Psoas muscle (tissue), 8 donors: ENCODE measurements around the gene LMNTD2. TPM values are rescaled to one million over a fixed set of nuclear protein-coding genes. Genes with fewer than 3 reads are reported as not detected.

Experiments
- ATAC-seq, 4 donors: fragments of 200-7000 bp; cut with Tn5 transposase; one replicate each; pipeline ENCODE4 v1.9.1; 2020; ENCODE audit warnings: moderate library complexity in 3 of 4, mild to moderate bottlenecking in 2 of 4
- DNase-seq, 2 donors: peaks; one replicate each; pipeline ENCODE4 v3.0.0-alpha.2; 2020
- H3K27ac ChIP-seq: fragments of 200-600 bp; one replicate; pipeline ENCODE4 v1.8.0; 2022
- H3K27me3 ChIP-seq, 3 donors: fragments of 200-600 bp in 1 of 3; one replicate each; pipeline versions ENCODE4 v1.6.1 to v1.8.0; 2013 to 2022; ENCODE audit warnings: low read length in 2 of 3, mild to moderate bottlenecking in 2 of 3, moderate library complexity in 1 of 3; ENCODE audit not compliant: insufficient read depth in 3 of 3
- H3K36me3 ChIP-seq, 2 donors: fragments of 200-600 bp in 1 of 2; one replicate each; pipeline versions ENCODE4 v1.6.1 to v1.8.0; 2013 to 2022; ENCODE audit warnings: low read depth in 1 of 2, mild to moderate bottlenecking in 1 of 2, moderate library complexity in 1 of 2; ENCODE audit not compliant: insufficient read depth in 1 of 2
- H3K4me1 ChIP-seq: fragments of 200-600 bp; one replicate; pipeline ENCODE4 v1.8.0; 2022
- H3K4me3 ChIP-seq: fragments of 200-600 bp; one replicate; pipeline ENCODE4 v1.8.0; 2022; ENCODE audit warnings: mild to moderate bottlenecking
- H3K9me3 ChIP-seq: fragments of 200-600 bp; one replicate; pipeline ENCODE4 v1.8.0; 2022
- CTCF ChIP-seq: fragments of 200-600 bp; IDR thresholded peaks from one replicate; pipeline ENCODE4 v1.8.0; 2022; ENCODE audit warnings: antibody characterized with exemption
- WGBS, 3 donors: extraction: QIAGEN DNeasy Blood & Tissue Kit; methylation state at CpG; one replicate each; pipeline versions ENCODE4 v1.1.6 to v1.1.7; 2013; 5-methylcytosine and 5-hydroxymethylcytosine counted together
- intact Hi-C, 2 donors: fragments of 100-400 bp; cut with DNase I; formaldehyde crosslinking; loops; one replicate each; pipeline versions ENCODE4 v1.11.0 to v1.14.2; 2022
- polyA plus RNA-seq, 3 donors: library from polyadenylated mRNA; stranded (reverse); fragments of 200-250 nt; gene quantifications; one replicate each; pipeline ENCODE4 v1.2.3, GENCODE V29; 2013
- total RNA-seq, 4 donors: library from RNA; stranded (reverse); fragmentation: NEBNext Ultra II Directional in 2 of 4; extraction: Animal tissue kit (Norgen Biotek cat#: 25700) in 2 of 4; gene quantifications; one replicate each; pipeline versions ENCODE4 v1.2.1 to v1.2.4, GENCODE V29; 2021 to 2023
- donor health status: healthy with polysubstance abuse.
- donor health status: DM: no; HTN: no; CAD: no; lungs with moderate emphysema.
- donor health status: Bipolar disorder and iron deficiency.
- donor health status: healthy.
- donor health status: DM: yes; HTN: yes; CAD: no.
- donor health status: DM: no; HTN: no; CAD: no.
- donor health status: DM: no; HTN: no; CAD: no.
- donor health status: DM: yes; HTN: yes; CAD: no.

The LMNTD2 gene
- total and polyA plus RNA-seq, 7 donors: 0.04 to 0.27 (median 0.12) TPM; not detected in 2

GRCh38 chr11:507727-508515 lies 52.6 kb downstream of the LMNTD2 start:
- intact Hi-C loops: loop anchor here (10.0 kb wide), 2 partner anchors 273 to 303 kb away; partner anchors contain the start of genes BET1L (in 1 of the 2), PSMD13 (in 1 of the 2), RIC8A (in 1 of the 2) and SIRT3 (in 1 of the 2)
- no peak for DNase-seq

GRCh38 chr11:506995-507726 lies 53.4 kb downstream of the LMNTD2 start, which contains the start of gene RNH1:
RNH1 (minus strand) TSS chr11:507242; CDS start chr11:502162, 5,080 bp downstream.
- no peak for TF ChIP-seq CTCF
- intact Hi-C loops: loop anchor here (10.0 kb wide), 2 partner anchors 272 to 302 kb away; partner anchors contain the start of genes BET1L (in 1 of the 2), PSMD13 (in 1 of the 2), RIC8A (in 1 of the 2) and SIRT3 (in 1 of the 2)
- WGBS, 3 donors: 0 to 2% (median 1%) methylated on average over 38 to 93 of the region's 93 CpGs

More at GRCh38 chr11:507727-508515, 52.6 kb downstream of the LMNTD2 start:
- Histone ChIP-seq H3K9me3 (no peaks in the 10 kb centered on the region), H3K36me3 (peaks cover 3 to 39% of the 10 kb centered on the region in 2 donors), H3K4me3 (peak overlapping the region; percentile 92), H3K27me3 (no peaks in the 10 kb centered on the region), H3K27ac (peak overlapping the region; percentile 100), H3K4me1 (peaks cover 30% of the 10 kb centered on the region)
- no peak for ATAC-seq
- TF ChIP-seq CTCF: no peak
- 39 to 46% (median 43%) methylated on average over 45 of the region's 45 CpGs for WGBS, 3 donors

GRCh38 chr11:506238-506994 lies 54.1 kb downstream of the LMNTD2 start:
- peak; percentile 85 to 86 (median 86) for ATAC-seq
- peaks cover 30% of the 10 kb centered on the region for H3K4me1 ChIP-seq
- H3K9me3 ChIP-seq: no peaks in the 10 kb centered on the region
- WGBS, 3 donors: 0 to 1% (median 1%) methylated on average over 41 to 71 of the region's 71 CpGs
- no peaks in the 10 kb centered on the region for H3K27me3 ChIP-seq
- H3K27ac ChIP-seq: peak overlapping the region; percentile 100
- TF ChIP-seq CTCF: no peak
- intact Hi-C loops: loop anchor here (10.0 kb wide), 2 partner anchors 272 to 302 kb away; partner anchors contain the start of genes BET1L (in 1 of the 2), PSMD13 (in 1 of the 2), RIC8A (in 1 of the 2) and SIRT3 (in 1 of the 2)
- H3K4me3 ChIP-seq: peak overlapping the region; percentile 92
- peaks cover 3 to 37% of the 10 kb centered on the region in 2 donors for H3K36me3 ChIP-seq
- DNase-seq: peak; percentile 99 to 100

More at GRCh38 chr11:506995-507726, 53.4 kb downstream of the LMNTD2 start, which contains the start of gene RNH1:
- H3K36me3 ChIP-seq: peaks cover 3 to 33% of the 10 kb centered on the region in 2 donors
- DNase-seq (peak; percentile 99 to 100), ATAC-seq (peak; percentile 86 to 89 (median 88))
- peak within 1 kb of the TSS; percentile 100 for H3K27ac ChIP-seq
- H3K4me3 ChIP-seq: peak within 1 kb of the TSS; percentile 92
- H3K27me3 ChIP-seq: no peaks in the 10 kb centered on the region
- H3K4me1 ChIP-seq: peaks cover 30% of the 10 kb centered on the region
- H3K9me3 ChIP-seq: no peaks in the 10 kb centered on the region

GRCh38 chr11:504994-505344 lies 55.6 kb downstream of the LMNTD2 start:
- Histone ChIP-seq H3K27ac (peak overlapping the region; percentile 100), H3K4me3 (peak overlapping the region; percentile 92), H3K4me1 (peaks cover 30% of the 10 kb centered on the region), H3K9me3 (no peaks in the 10 kb centered on the region), H3K27me3 (no peaks in the 10 kb centered on the region), H3K36me3 (peaks cover 2 to 39% of the 10 kb centered on the region in 2 donors)
- intact Hi-C loops: loop anchor here (5.0 to 10.0 kb wide), 4 partner anchors 38 to 300 kb away; partner anchors contain the start of genes BET1L (in 1 of the 2), PSMD13 (in 1 of the 2), PTDSS2 (in 1 of the 2) and RIC8A (in 1 of the 2)
- ATAC-seq (no peak), DNase-seq (no peak)
- 62 to 65% (median 64%) methylated on average over 7 of the region's 7 CpGs for WGBS, 3 donors
- no peak for TF ChIP-seq CTCF
